Ectodermal cell (in vitro differentiated cells): ENCODE data around the gene PAPOLB. TPM values are rescaled to one million over a fixed set of nuclear protein-coding genes. Genes with fewer than 3 reads are reported as not detected.
"Not testable (repeated sequence)": the region's sequence is repeated elsewhere in the genome, so short reads cannot be mapped to it uniquely, and the experiment has no call there.

ENCODE experiments used
- H3K27ac ChIP-seq: 2 replicates; pipeline ENCODE4 v1.7.0; 2013; ENCODE audit warnings: mild to moderate bottlenecking, low read depth, low read length; ENCODE audit not compliant: insufficient read depth, poor library complexity, severe bottlenecking
- H3K27me3 ChIP-seq: 2 replicates; pipeline ENCODE4 v1.7.0; 2013; ENCODE audit warnings: mild to moderate bottlenecking, low read length; ENCODE audit not compliant: insufficient read depth, control insufficient read depth, poor library complexity, severe bottlenecking
- H3K36me3 ChIP-seq: one replicate; pipeline ENCODE4 v1.7.0; 2013; ENCODE audit warnings: low read length; ENCODE audit not compliant: control insufficient read depth, insufficient read depth
- H3K4me1 ChIP-seq: one replicate; pipeline ENCODE4 v1.7.0; 2013; ENCODE audit warnings: low read length; ENCODE audit not compliant: control insufficient read depth, insufficient read depth
- H3K4me3 ChIP-seq: 2 replicates; pipeline ENCODE4 v1.7.0; 2013; ENCODE audit warnings: low read depth, low read length, control low read depth; ENCODE audit not compliant: insufficient read depth
- H3K9me3 ChIP-seq: 2 replicates; pipeline ENCODE4 v1.7.0; 2013; ENCODE audit warnings: mild to moderate bottlenecking, low read length, moderate library complexity; ENCODE audit not compliant: control insufficient read depth
- WGBS, 2 experiments: methylation state at CpG; one replicate each; pipeline ENCODE4 v1.1.7; 2013; ENCODE audit warnings: missing lambda C conversion rate in 2 of 2; 5-methylcytosine and 5-hydroxymethylcytosine counted together
- polyA plus RNA-seq, 4 experiments: library from polyadenylated mRNA; stranded (reverse); fragments of 50-300 nt; gene quantifications; one replicate each; pipeline ENCODE4 v1.2.3, GENCODE V29; 2013

PAPOLB gene
- 0.11 TPM for polyA plus RNA-seq (2013, experiment 1 of 4)
- polyA plus RNA-seq (2013, experiment 2 of 4), result 0.09 TPM
- polyA plus RNA-seq (2013, experiment 3 of 4), result not detected
- polyA plus RNA-seq (2013, experiment 4 of 4), result 0.08 TPM

- H3K9me3 ChIP-seq, result no peaks in the 10 kb centered on the region
- H3K4me1 ChIP-seq, result no peaks in the 10 kb centered on the region
- WGBS, 2 experiments, result 18 to 23% methylated on average over 46 of the region's 46 CpGs
- no peaks in the 10 kb centered on the region for H3K36me3 ChIP-seq
- H3K4me3 ChIP-seq, result peak within 1 kb of the TSS; percentile 34
- H3K27me3 ChIP-seq, result peaks cover 34% of the 10 kb centered on the region
- H3K27ac ChIP-seq, result no peak within 1 kb of the TSS
Observed at GRCh38 chr7:4861673-4862072, at the start of gene PAPOLB. PAPOLB (minus strand) TSS chr7:4862030; CDS start chr7:4861810, 220 bp downstream.

- Histone ChIP-seq H3K9me3 (no peaks in the 10 kb centered on the region), H3K27me3 (no peaks in the 10 kb centered on the region), H3K4me3 (no peak overlapping the region), H3K4me1 (no peaks in the 10 kb centered on the region), H3K27ac (no peak overlapping the region), H3K36me3 (no peaks in the 10 kb centered on the region)
- 93% methylated on average over 18 to 19 of the region's 20 CpGs for WGBS, 2 experiments
Observed at GRCh38 chr7:4911111-4911828, 49.4 kb upstream of the PAPOLB start.

- Histone ChIP-seq H3K4me3 (no peak overlapping the region), H3K4me1 (no peaks in the 10 kb centered on the region), H3K36me3 (no peaks in the 10 kb centered on the region), H3K27me3 (no peaks in the 10 kb centered on the region), H3K27ac (no peak overlapping the region), H3K9me3 (no peaks in the 10 kb centered on the region)
- 76 to 84% methylated on average over 1 of the region's 1 CpG for WGBS, 2 experiments
Observed at GRCh38 chr7:4906682-4907081, 44.9 kb upstream of the PAPOLB start.

- H3K27me3 ChIP-seq, result no peaks in the 10 kb centered on the region
- no peaks in the 10 kb centered on the region for H3K4me1 ChIP-seq
- no peaks in the 10 kb centered on the region for H3K36me3 ChIP-seq
- no peaks in the 10 kb centered on the region for H3K9me3 ChIP-seq
- 71 to 94% methylated on average over 1 of the region's 1 CpG for WGBS, 2 experiments
- H3K27ac ChIP-seq, result no peak overlapping the region
- no peak overlapping the region for H3K4me3 ChIP-seq
Observed at GRCh38 chr7:4905171-4905570, 43.3 kb upstream of the PAPOLB start.

GRCh38 chr7:4904346-4904745, 42.5 kb upstream of the PAPOLB start:
- Histone ChIP-seq H3K27ac (no peak overlapping the region), H3K4me1 (no peaks in the 10 kb centered on the region), H3K9me3 (no peaks in the 10 kb centered on the region), H3K4me3 (no peak overlapping the region), H3K27me3 (no peaks in the 10 kb centered on the region), H3K36me3 (no peaks in the 10 kb centered on the region)

GRCh38 chr7:4895766-4896165, 33.9 kb upstream of the PAPOLB start:
- Histone ChIP-seq H3K4me1 (no peaks in the 10 kb centered on the region), H3K9me3 (no peaks in the 10 kb centered on the region), H3K27ac (no peak overlapping the region), H3K36me3 (no peaks in the 10 kb centered on the region), H3K27me3 (no peaks in the 10 kb centered on the region), H3K4me3 (no peak overlapping the region)
- WGBS, 2 experiments, result 93% methylated on average over 11 of the region's 11 CpGs

- WGBS, 2 experiments, result 85 to 88% methylated on average over 9 of the region's 9 CpGs
- Histone ChIP-seq H3K4me1 (no peaks in the 10 kb centered on the region), H3K36me3 (no peaks in the 10 kb centered on the region), H3K27ac (no peak overlapping the region), H3K27me3 (peaks cover 2% of the 10 kb centered on the region), H3K9me3 (no peaks in the 10 kb centered on the region), H3K4me3 (no peak overlapping the region)
Observed at GRCh38 chr7:4894482-4894881, 32.7 kb upstream of the PAPOLB start.

GRCh38 chr7:4893929-4894475, 32.2 kb upstream of the PAPOLB start:
- WGBS, 2 experiments, result 90% methylated on average over 8 of the region's 8 CpGs
- Histone ChIP-seq H3K4me3 (no peak overlapping the region), H3K4me1 (no peaks in the 10 kb centered on the region), H3K36me3 (no peaks in the 10 kb centered on the region), H3K27ac (no peak overlapping the region), H3K9me3 (no peaks in the 10 kb centered on the region), H3K27me3 (peaks cover 3% of the 10 kb centered on the region)

- H3K9me3 ChIP-seq, H3K27me3 ChIP-seq, H3K27ac ChIP-seq, H3K4me1 ChIP-seq, H3K4me3 ChIP-seq, H3K36me3 ChIP-seq: not testable (repeated sequence)
- whole genome bisulfite sequencing, 2 experiments, result 91 to 93% methylated on average over 4 of the region's 4 CpGs
Observed at GRCh38 chr7:4893188-4893587, 31.4 kb upstream of the PAPOLB start.

GRCh38 chr7:4891522-4891921, 29.7 kb upstream of the PAPOLB start:
- not testable (repeated sequence) for H3K27ac ChIP-seq, H3K9me3 ChIP-seq, H3K4me3 ChIP-seq, H3K36me3 ChIP-seq, H3K27me3 ChIP-seq, H3K4me1 ChIP-seq
- WGBS, 2 experiments, result 85 to 90% methylated on average over 2 of the region's 2 CpGs
